Neutrophil (primary cell): Measurements from ENCODE around the gene PRKCH.
A peak's percentile ranks its signal among the peaks of the same experiment; 100 is the strongest.

Source experiments
- H3K27ac ChIP-seq: fragments of 200-600 bp; sonication (generic); 2 replicates; pipeline ENCODE4 v1.5.1; 2016; ENCODE audit warnings: mild to moderate bottlenecking, moderate library complexity
- H3K27me3 ChIP-seq: fragments of 200-600 bp; sonication (generic); 2 replicates; pipeline ENCODE4 v1.6.0; 2016; ENCODE audit warnings: mild to moderate bottlenecking
- H3K36me3 ChIP-seq: fragments of 200-600 bp; sonication (generic); 2 replicates; pipeline ENCODE4 v1.5.1; 2017
- H3K4me1 ChIP-seq, 2 experiments: fragments of 200-600 bp in 1 of 2; sonication (generic) in 1 of 2; 1 replicate in 1 of 2; 2 replicates in 1 of 2; pipeline versions ENCODE4 v1.5.1 to v1.6.1; 2013 to 2016; ENCODE audit warnings: low read depth in 1 of 2, low read length in 1 of 2, mild to moderate bottlenecking in 1 of 2, moderate library complexity in 1 of 2; ENCODE audit not compliant: control insufficient read depth in 1 of 2, insufficient read depth in 1 of 2
- H3K4me3 ChIP-seq, 2 experiments: fragments of 200-600 bp in 1 of 2; sonication (generic) in 1 of 2; 1 replicate in 1 of 2; 2 replicates in 1 of 2; pipeline ENCODE4 v1.5.1; 2013 to 2016; ENCODE audit warnings: low read depth in 1 of 2, low read length in 1 of 2, mild to moderate bottlenecking in 1 of 2, moderate library complexity in 1 of 2
- H3K9me3 ChIP-seq: fragments of 200-600 bp; sonication (generic); 2 replicates; pipeline ENCODE4 v1.5.1; 2016
- TF ChIP-seq, protein P1 (sequence below): fragments of 200-600 bp; sonication (generic); IDR thresholded peaks from 2 replicates; pipeline ENCODE4 v1.5.1; 2016; ENCODE audit warnings: antibody characterized with exemption

The PRKCH gene

DNA sequence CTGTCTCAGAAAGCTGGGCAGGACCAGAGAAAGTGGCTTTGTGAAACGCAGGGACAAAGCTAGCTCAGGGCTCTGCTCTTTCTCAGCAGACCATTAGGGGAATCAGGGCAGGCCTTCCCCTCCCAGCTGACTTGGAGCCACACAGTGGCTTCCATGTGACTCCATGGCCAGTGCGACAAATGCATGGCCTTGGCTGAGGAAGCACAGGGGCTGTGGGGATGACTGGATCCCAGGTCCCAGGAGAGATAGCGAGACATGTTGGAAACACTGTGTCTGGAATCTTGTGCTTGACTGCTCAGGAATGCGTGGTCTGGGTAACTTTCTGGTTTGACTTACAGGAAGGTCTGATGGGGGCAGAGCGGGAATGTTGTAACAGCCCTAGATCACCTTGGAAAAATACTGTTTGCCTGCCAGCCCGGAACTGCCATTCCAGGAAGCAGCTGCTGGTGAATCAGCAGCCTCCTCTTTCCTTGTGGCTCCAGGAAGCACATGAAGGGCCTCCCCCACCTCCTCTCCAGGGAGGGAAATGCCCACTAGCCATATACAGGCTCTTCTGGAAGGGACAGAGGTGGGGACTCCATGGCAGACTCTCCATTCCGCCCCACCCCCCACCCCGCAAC is 240.4 kb downstream of the PRKCH start:
- Histone ChIP-seq H3K36me3 (no peaks in the 10 kb centered on the region), H3K27ac (peak overlapping the region; percentile 41), H3K27me3 (no peaks in the 10 kb centered on the region), H3K4me1 (peaks cover 26 to 28% of the 10 kb centered on the region in 2 experiments), H3K9me3 (no peaks in the 10 kb centered on the region), H3K4me3 (no peak overlapping the region)
- TF ChIP-seq, protein P1, sequence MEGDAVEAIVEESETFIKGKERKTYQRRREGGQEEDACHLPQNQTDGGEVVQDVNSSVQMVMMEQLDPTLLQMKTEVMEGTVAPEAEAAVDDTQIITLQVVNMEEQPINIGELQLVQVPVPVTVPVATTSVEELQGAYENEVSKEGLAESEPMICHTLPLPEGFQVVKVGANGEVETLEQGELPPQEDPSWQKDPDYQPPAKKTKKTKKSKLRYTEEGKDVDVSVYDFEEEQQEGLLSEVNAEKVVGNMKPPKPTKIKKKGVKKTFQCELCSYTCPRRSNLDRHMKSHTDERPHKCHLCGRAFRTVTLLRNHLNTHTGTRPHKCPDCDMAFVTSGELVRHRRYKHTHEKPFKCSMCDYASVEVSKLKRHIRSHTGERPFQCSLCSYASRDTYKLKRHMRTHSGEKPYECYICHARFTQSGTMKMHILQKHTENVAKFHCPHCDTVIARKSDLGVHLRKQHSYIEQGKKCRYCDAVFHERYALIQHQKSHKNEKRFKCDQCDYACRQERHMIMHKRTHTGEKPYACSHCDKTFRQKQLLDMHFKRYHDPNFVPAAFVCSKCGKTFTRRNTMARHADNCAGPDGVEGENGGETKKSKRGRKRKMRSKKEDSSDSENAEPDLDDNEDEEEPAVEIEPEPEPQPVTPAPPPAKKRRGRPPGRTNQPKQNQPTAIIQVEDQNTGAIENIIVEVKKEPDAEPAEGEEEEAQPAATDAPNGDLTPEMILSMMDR = no peak

DNA sequence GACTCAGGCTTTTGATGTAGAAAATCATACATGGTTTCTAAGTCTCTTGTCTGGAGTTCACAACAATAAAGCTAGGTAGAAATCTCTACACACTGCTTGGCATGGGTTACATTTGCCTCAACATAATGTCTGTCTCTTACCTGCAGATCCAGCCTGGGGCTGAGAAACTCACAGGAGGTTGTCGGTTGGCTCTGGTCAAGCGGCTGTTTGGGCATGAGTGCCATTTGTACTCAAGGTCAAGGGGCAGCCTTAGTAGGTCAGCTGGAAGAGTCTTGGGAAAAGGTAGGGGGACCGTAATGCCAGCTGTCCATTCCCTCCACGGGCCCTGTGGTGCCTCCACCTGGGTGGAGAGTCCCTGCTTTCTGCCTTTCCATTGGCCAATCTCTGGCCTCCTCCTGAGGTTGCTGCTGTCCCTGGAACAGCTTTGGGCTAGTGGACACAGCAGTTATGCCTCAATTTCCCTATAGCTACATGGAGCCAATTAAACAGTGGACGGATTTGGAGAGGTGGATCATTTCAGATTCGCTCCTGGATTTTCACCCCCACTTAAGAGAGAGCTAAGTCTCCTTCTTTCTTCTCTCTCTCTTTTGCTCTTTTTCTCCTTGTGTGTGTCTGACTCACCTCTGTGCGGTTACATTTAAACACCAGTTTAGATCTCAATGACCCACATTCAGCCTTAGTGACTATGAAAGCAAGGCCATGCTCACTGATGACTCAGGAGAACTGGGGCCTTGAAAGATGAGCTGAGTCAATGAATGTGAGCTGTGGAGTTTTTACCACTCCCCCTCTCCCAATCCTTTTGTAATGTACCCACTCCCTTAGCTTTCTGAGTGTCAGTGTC is 241.2 kb downstream of the PRKCH start:
- H3K36me3 ChIP-seq = no peaks in the 10 kb centered on the region
- peaks cover 33 to 35% of the 10 kb centered on the region in 2 experiments for H3K4me1 ChIP-seq
- H3K4me3 ChIP-seq = no peak overlapping the region
- peak overlapping the region; percentile 70 for H3K27ac ChIP-seq
- TF ChIP-seq, protein P1 = no peak
- H3K27me3 ChIP-seq = no peaks in the 10 kb centered on the region
- H3K9me3 ChIP-seq = no peaks in the 10 kb centered on the region

DNA sequence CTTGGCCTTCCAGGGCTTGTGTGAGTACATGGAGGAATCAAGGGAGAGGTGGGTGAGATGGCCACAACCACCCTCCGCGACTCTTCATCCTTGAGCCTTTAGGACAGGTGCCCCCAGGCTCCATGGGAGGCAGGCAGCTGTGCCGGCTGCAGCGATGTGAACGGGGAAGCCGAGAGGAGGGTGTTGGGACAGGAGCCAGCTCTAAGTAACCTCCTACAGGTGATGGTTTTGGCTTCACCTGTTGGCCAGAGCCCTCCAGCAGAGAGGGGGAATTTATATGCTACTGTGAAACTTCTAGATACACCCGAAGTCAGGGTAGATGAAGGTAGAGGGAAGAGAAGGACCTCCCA is 241.8 kb downstream of the PRKCH start:
- Histone ChIP-seq H3K27ac (peak overlapping the region; percentile 70), H3K4me1 (peaks cover 39 to 41% of the 10 kb centered on the region in 2 experiments), H3K4me3 (no peak overlapping the region), H3K9me3 (no peaks in the 10 kb centered on the region), H3K36me3 (no peaks in the 10 kb centered on the region), H3K27me3 (no peaks in the 10 kb centered on the region)
- TF ChIP-seq, protein P1 = no peak

DNA sequence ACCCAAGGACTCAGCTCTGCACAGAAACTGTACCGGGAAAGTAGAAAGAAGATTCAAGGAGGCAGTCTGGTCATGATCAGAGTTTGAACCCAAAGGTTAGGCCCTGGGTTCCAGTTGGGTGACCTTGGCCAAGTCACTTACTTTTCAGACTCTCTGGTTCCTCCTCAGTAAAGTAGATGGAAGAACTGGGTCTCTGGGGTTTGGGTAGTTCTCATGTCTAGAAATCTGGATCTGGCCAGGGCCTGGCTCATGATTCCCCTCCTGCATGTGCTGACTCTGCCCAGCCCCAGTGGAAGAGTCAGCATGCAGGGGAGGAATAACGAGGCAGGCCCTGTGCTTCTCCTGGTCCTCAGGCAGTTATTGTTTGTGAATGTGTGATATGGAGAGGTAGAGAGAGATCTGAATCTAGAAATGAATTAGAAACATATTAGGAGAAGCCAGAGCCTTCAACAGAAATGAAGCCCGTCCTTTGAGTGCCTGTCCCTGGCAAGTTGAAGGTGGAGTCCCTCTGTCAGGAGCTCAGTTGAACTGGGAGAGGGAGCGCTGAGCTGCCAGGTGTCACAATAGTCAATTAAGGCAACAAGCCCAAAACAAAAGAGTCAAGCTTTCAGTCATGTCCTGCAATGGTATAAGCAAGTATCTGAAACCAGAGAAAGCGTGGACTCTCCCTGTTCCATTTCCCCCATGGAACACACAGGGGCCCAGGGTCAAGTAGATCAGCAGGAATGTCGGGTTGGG is 242.7 kb downstream of the PRKCH start:
- H3K9me3 ChIP-seq = no peaks in the 10 kb centered on the region
- H3K36me3 ChIP-seq = no peaks in the 10 kb centered on the region
- H3K27ac ChIP-seq = peak overlapping the region; percentile 70
- no peak overlapping the region for H3K4me3 ChIP-seq
- H3K4me1 ChIP-seq = peaks cover 48 to 50% of the 10 kb centered on the region in 2 experiments
- no peaks in the 10 kb centered on the region for H3K27me3 ChIP-seq
- TF ChIP-seq, protein P1 = no peak

DNA sequence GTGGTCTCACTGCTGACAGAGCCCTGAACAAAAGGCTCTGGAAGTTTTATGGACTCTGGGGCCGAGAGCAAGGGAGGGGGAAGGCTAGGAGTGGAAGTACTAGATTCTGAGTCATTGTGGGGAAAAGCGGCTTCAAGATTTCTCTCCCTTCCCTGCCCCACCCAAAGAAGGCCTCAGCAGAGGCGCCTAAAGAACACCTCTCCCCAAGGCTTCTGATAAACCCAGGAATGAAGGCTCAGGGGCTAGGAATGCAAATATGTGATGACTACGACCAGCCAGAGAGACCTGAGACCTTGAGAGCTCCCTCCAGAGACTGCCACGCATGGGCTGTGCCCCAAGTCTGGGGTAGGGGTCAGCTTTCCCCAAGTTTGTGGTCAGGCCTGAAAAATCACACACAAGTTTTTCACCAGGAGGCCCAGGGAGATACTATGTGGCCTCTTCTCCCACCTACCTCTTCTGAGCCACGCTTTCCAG is 243.3 kb downstream of the PRKCH start:
- no peak overlapping the region for H3K4me3 ChIP-seq
- H3K9me3 ChIP-seq = no peaks in the 10 kb centered on the region
- no peaks in the 10 kb centered on the region for H3K36me3 ChIP-seq
- peaks cover 55 to 56% of the 10 kb centered on the region in 2 experiments for H3K4me1 ChIP-seq
- H3K27me3 ChIP-seq = no peaks in the 10 kb centered on the region
- H3K27ac ChIP-seq = peak overlapping the region; percentile 70
- TF ChIP-seq, protein P1 = no peak
